ENCODE measurements around the gene HBG2. TPM values are rescaled to one million over a fixed set of nuclear protein-coding genes. Genes with fewer than 3 reads are reported as not detected.
A peak's percentile ranks its signal among the peaks of the same experiment; 100 is the strongest.

Gene HBG2
- total and polyA plus RNA-seq, 9 of the 15 experiments (the other 6 are each of a cell fraction or from before 2014, with no cell fraction given) = 1,626 to 58,619 (median 10,515) TPM

GRCh38 chr11:5280582-5281102 lies 26.1 kb upstream of the HBG2 start (continued):
- TF ChIP-seq MGA (IDR thresholded peaks at IDR 0.05) (no peak; the same call in 1 of the 2 replicates), ETV1 (tag; conservative IDR thresholded peaks at IDR 0.05; ENCODE audit: low read depth) (peak; percentile 94), TFAM (CRISPR knock-in tag; conservative IDR thresholded peaks at IDR 0.05) (no peak), SMARCA5 (IDR thresholded peaks at IDR 0.05) (no peak), ZNF766 (CRISPR knock-in tag; conservative IDR thresholded peaks at IDR 0.05) (peak; percentile 95), ZNF175 (CRISPR knock-in tag; IDR thresholded peaks at IDR 0.05; ENCODE audit: low read depth) (peak; percentile 92), ZSCAN29 (IDR thresholded peaks at IDR 0.05) (no peak), SRF (CRISPR knock-in tag; IDR thresholded peaks at IDR 0.05) (peak in 1 of 2 experiments; percentile 52; a peak in 1 of 4 replicates), HMGN3 (IDR thresholded peaks at IDR 0.05; ENCODE audit: borderline replicate concordance, extremely low read depth, insufficient read length, low read depth, low read length) (peak; percentile 93), ZNF561 (CRISPR knock-in tag; conservative IDR thresholded peaks at IDR 0.05) (no peak), HNRNPH1 (optimal IDR thresholded peaks at IDR 0.05; ENCODE audit: low read depth, low read length) (no peak), PHB2 (IDR thresholded peaks at IDR 0.05; ENCODE audit: low read depth) (peak; percentile 84), CREM (IDR thresholded peaks at IDR 0.05; ENCODE audit: low read depth) (peak; percentile 91), CREBBP (IDR thresholded peaks at IDR 0.05; ENCODE audit: low read depth, low read length) (no peak), KDM1A (IDR thresholded peaks at IDR 0.05) (peak; percentile 96 to 97), TOE1 (IDR thresholded peaks at IDR 0.05; ENCODE audit: borderline replicate concordance) (peak; percentile 83), TOE1 (CRISPR knock-in tag; IDR thresholded peaks at IDR 0.05; ENCODE audit: borderline replicate concordance, low read depth) (no peak)
